Uterus (tissue), 4 donors: ENCODE measurements around the gene FAM90A1. TPM values are rescaled to one million over a fixed set of nuclear protein-coding genes. Genes with fewer than 3 reads are reported as not detected.
A peak's percentile ranks its signal among the peaks of the same experiment; 100 is the strongest.
"Not testable (repeated sequence)": the region's sequence is repeated elsewhere in the genome, so short reads cannot be mapped to it uniquely, and the experiment has no call there.

ENCODE experiments used
- DNase-seq, 2 donors: peaks; one replicate each; pipeline ENCODE4 v3.0.0-alpha.2; 2019 to 2020
- H3K27ac ChIP-seq, 2 donors: fragments of 200-600 bp; sonication (generic); 1 replicate in 1 of 2; 2 replicates in 1 of 2; pipeline ENCODE4 v1.5.1; 2016 to 2018
- H3K27me3 ChIP-seq, 2 donors: fragments of 200-600 bp; sonication (generic); one replicate each; pipeline ENCODE4 v1.5.1; 2018 to 2019; ENCODE audit warnings: control low read depth in 1 of 2
- H3K36me3 ChIP-seq, 2 donors: fragments of 200-600 bp; sonication (generic); one replicate each; pipeline ENCODE4 v1.5.1; 2019; ENCODE audit warnings: control low read depth in 1 of 2
- H3K4me1 ChIP-seq, 2 donors: fragments of 200-600 bp; sonication (generic); one replicate each; pipeline ENCODE4 v1.5.1; 2018 to 2019; ENCODE audit warnings: control low read depth in 1 of 2
- H3K4me3 ChIP-seq, 2 donors: fragments of 200-600 bp; sonication (generic); 1 replicate in 1 of 2; 2 replicates in 1 of 2; pipeline ENCODE4 v1.5.1; 2018 to 2019; ENCODE audit warnings: mild to moderate bottlenecking in 1 of 2
- H3K9me3 ChIP-seq, 2 donors: fragments of 200-600 bp; sonication (generic); one replicate each; pipeline ENCODE4 v1.5.1; 2019; ENCODE audit warnings: control low read depth in 1 of 2
- POLR2A ChIP-seq, 2 donors: fragments of 450-650 bp; IDR thresholded peaks; one replicate each; pipeline ENCODE4 v1.6.1; 2016; ENCODE audit warnings: antibody characterized with exemption in 2 of 2, mild to moderate bottlenecking in 1 of 2, moderate library complexity in 1 of 2
- intact Hi-C: fragments of 100-400 bp; cut with DNase I; formaldehyde crosslinking; loops from one replicate; pipeline ENCODE4 v1.15.1; 2023; ENCODE audit warnings: low total_unique reads
- total RNA-seq, 4 donors: library from RNA; depleted of rRNA in 3 of 4; stranded (reverse); fragments of >200 nt in 3 of 4; gene quantifications; one replicate each; pipeline versions ENCODE4 v1.1.0 to v1.2.4, GENCODE V29; 2014 to 2023
- TF ChIP-seq, protein P1 (sequence below), 4 experiments: fragments of 200-600 bp in 2 of 4; fragments of 450-650 bp in 2 of 4; sonication (generic) in 2 of 4; IDR thresholded peaks; one replicate each; pipeline ENCODE4 v1.5.1; 2016 to 2019; ENCODE audit warnings: antibody characterized with exemption in 4 of 4, mild to moderate bottlenecking in 2 of 4, moderate library complexity in 1 of 4
- donor health status: DM: yes; HTN: yes; CAD: no.

Gene FAM90A1
- total RNA-seq, 4 donors from 2014 or later: 0.21 TPM; not detected in 3

DNA sequence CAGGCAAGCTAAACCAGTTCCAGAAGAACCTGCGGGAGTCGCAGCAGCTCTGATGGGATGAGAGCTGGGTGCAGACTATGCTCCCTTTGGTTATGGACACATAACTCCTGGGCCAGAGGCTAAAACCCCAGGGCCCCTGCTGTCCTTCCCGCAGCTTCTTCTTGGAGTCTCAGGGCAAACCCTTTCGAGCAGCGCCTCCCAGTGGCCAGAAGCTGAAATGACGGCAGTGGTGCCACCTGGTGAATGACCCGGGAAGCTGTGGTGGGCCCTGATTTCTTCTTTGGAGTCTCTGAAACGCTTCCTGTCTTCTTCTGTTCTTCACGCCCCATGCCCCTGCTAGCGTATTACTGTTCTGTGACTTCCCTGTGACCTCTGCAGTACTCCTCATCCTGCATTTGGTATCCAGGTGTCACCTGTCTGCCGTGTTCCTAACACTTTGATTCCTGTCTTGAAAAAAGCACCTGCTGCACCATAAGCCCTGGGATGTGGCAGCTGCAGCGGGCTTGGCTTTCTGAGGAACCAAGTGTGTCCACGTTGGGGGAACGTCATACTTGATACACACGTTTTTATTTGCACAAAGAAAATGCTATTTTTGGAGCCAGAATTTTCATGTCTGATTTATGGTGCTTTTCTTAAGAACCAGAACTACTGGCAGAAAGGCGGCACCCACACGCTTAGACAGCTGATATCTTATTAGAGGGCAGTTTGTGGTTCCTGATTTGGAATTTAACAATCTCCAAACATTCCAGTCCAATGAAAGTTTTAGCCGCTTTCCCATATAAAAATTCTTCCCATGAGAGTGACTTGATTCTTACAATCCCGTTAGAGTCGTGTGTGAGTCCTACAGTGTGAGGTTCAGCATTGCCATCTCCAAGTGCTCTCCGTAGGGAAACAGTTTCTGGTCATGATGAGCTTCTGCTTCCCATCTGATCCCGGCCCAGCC lies 4.5 kb upstream of the FAM90A1 start:
- H3K4me1 ChIP-seq, H3K4me3 ChIP-seq, H3K36me3 ChIP-seq, H3K27ac ChIP-seq, H3K9me3 ChIP-seq, intact Hi-C loops, H3K27me3 ChIP-seq: not testable (repeated sequence)
- TF ChIP-seq, protein P1, sequence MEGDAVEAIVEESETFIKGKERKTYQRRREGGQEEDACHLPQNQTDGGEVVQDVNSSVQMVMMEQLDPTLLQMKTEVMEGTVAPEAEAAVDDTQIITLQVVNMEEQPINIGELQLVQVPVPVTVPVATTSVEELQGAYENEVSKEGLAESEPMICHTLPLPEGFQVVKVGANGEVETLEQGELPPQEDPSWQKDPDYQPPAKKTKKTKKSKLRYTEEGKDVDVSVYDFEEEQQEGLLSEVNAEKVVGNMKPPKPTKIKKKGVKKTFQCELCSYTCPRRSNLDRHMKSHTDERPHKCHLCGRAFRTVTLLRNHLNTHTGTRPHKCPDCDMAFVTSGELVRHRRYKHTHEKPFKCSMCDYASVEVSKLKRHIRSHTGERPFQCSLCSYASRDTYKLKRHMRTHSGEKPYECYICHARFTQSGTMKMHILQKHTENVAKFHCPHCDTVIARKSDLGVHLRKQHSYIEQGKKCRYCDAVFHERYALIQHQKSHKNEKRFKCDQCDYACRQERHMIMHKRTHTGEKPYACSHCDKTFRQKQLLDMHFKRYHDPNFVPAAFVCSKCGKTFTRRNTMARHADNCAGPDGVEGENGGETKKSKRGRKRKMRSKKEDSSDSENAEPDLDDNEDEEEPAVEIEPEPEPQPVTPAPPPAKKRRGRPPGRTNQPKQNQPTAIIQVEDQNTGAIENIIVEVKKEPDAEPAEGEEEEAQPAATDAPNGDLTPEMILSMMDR (IDR thresholded peaks at IDR 0.05): peak; percentile 40 to 54 (median 44)
- peak; percentile 40 to 46 for DNase-seq

DNA sequence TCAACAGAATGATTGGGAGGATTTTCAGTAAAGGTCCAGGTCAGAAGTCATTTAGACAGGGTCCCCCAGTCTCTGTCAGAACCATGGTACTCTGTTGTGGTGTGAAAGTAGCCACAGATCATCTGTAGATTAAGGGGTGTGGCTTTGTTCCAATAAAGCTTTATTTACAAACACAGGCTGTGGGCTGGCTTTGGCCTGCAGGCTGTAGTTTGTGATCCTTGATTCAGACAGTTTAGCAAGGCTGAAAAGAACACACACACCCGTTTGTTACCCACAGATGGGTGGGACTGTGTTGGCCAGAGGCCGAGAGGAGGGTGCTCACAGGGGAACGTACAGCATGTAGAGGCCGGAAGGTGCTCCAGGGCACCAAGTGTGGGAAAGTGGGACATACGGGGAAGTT lies 3.6 kb upstream of the FAM90A1 start:
- H3K9me3 ChIP-seq, intact Hi-C loops, H3K4me3 ChIP-seq, H3K27ac ChIP-seq, DNase-seq, H3K27me3 ChIP-seq, H3K36me3 ChIP-seq, H3K4me1 ChIP-seq: not testable (repeated sequence)

DNA sequence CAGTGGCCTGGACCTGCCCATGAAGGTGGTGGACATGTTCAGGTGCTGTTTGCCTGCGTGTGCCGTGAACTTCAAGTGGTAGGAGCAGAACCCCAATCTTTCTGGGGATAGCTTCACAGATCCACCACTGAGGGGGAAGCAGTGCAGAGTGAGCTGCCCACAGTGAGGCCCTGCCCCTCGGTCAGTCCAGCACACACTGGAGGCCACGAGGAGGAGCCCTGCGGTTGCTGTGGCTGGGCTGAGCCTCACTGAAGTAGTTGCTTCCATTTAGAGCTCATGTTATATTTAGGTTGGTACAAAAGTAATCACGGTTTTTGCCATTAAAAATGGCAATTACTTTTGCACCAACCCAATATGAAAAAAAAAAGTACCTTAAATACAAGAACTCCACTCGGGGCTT lies 2.1 kb upstream of the FAM90A1 start:
- H3K27me3 ChIP-seq, H3K9me3 ChIP-seq, H3K4me1 ChIP-seq, H3K4me3 ChIP-seq, intact Hi-C loops, H3K27ac ChIP-seq, H3K36me3 ChIP-seq, DNase-seq: not testable (repeated sequence)

DNA sequence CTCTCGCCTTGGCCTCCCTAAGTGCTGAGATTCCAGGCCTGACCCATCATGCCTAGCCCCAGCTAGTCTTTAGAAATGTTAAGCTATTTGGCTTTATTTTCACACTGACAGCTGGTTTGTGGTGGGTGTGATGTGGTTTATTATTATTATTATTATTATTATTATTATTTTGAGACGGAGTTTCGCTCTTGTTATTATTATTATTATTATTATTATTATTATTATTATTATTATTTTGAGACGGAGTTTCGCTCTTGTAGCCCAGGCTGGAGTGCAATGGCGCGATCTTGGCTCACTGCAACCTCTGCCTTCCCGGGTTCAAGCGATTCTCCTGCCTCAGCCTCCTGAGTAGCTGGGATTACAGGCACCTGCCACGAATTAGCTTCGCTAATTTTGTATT lies 1.2 kb upstream of the FAM90A1 start:
- H3K36me3 ChIP-seq, intact Hi-C loops, H3K27ac ChIP-seq, DNase-seq, H3K9me3 ChIP-seq, H3K4me1 ChIP-seq, H3K4me3 ChIP-seq, H3K27me3 ChIP-seq: not testable (repeated sequence)

DNA sequence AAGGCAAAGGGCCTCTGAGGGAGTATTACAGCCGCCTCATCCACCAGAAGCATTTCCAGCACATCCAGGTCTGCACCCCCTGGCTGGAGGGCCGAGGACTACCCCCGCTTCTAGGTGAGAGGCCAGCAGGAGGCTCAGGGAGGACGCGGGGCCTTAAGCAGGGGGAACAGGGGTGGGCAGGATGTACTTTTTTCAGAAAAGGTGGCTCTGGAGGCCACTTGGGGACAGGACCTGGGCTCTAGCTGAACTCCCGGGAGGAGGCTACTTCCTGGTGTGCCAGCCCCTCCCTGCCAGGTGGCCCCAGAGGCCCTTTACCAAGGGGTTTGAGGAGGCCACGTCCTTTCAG lies 287 bp upstream of the FAM90A1 start:
- H3K27ac ChIP-seq, DNase-seq, H3K27me3 ChIP-seq, intact Hi-C loops, H3K4me1 ChIP-seq, H3K9me3 ChIP-seq, H3K36me3 ChIP-seq: not testable (repeated sequence)
- H3K4me3 ChIP-seq: peak overlapping the region; percentile 6 to 29

DNA sequence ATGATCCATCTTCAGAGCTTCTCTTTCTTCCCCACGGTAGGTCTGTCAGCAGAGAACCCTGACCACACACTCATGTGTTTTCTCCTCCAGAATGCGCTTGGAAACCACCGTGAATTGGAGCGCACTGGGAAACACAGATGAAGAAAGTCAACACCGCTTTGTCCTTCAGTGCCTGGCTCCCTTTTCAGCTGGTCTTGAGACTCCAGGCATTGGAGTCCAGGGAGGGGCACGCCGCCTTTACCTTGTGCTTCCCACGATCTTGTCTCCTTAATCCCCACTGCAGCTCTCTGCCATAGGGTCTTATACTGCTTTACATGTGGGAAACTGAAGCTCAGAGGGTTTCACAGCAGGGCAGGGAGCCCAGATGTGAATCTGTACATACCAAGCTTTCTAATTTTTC lies 1.1 kb downstream of the FAM90A1 start:
- no peaks in the 10 kb centered on the region for H3K9me3 ChIP-seq
- no peak overlapping the region for H3K4me3 ChIP-seq
- no peak for TF ChIP-seq POLR2A (IDR thresholded peaks at IDR 0.05)
- TF ChIP-seq, protein P1 (IDR thresholded peaks at IDR 0.05): no peak
- no peaks in the 10 kb centered on the region for H3K4me1 ChIP-seq
- H3K27me3 ChIP-seq: no peaks in the 10 kb centered on the region
- no peak overlapping the region for H3K27ac ChIP-seq
- intact Hi-C loops: no loop called here
- no peaks in the 10 kb centered on the region for H3K36me3 ChIP-seq
- no peak for DNase-seq

DNA sequence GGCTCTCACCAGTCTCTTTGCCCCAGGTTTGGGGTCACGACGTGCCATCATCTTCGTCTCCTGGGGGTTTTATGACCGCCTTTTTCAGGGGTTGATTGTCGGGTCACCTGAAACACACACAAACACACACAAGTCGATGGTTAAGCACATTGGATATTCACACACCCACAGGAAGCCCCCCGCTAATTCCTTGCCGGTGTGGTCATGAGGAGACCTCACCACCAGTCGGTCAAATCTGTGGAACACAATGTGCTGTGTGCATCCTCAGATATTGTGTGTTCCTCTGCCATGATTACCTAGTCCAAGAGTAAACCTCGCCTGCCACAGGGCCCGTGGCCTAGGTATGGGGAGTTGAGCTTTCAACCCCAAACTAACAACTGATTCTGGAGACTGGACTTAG lies 2.6 kb downstream of the FAM90A1 start:
- H3K27ac ChIP-seq, DNase-seq, H3K4me1 ChIP-seq, H3K4me3 ChIP-seq, intact Hi-C loops, H3K27me3 ChIP-seq, H3K36me3 ChIP-seq, H3K9me3 ChIP-seq: not testable (repeated sequence)

DNA sequence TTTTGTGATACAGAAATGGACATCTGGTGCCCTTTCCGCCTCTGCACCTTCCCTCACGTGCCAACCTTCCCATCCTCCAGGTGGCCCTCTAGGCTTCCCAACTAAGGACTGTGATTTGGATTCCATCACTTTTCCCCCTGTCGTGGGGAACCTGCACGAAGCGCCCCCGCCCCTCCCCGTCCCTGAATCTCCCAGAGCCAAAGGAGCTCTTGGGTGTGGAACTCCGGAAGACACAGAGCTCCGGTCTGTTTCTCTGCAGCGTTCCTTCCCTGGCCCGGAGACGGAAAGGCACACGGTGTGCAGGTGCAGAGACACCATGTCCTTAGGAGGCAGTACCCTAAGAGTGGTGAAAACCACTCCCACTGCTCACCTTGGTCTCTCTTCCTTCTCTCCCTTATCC lies 3.8 kb downstream of the FAM90A1 start:
- H3K27ac ChIP-seq, H3K4me3 ChIP-seq, H3K9me3 ChIP-seq, H3K36me3 ChIP-seq, H3K27me3 ChIP-seq, intact Hi-C loops, DNase-seq, H3K4me1 ChIP-seq: not testable (repeated sequence)

DNA sequence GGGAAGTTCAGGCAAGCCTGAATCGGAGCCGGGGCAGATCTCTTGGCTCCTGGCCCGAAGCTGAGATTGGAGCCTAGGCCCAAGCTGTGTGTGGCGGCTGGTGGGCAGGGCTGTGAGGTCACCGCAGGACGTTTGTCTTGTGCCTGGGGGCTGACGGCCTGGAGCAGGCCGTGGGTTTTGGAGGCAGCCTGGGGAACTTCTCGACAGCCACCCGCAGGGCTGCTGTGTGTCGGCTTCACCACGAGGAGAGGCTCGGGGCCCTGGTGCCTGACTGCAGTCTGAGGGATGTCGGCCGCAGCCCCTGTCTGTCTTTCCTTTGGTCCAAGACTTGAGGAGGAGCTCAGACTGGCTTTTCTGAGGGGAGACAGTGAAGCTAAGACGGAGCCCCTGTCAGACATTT lies 5.1 kb downstream of the FAM90A1 start:
- H3K9me3 ChIP-seq, intact Hi-C loops, H3K4me3 ChIP-seq, H3K27me3 ChIP-seq, H3K36me3 ChIP-seq, H3K27ac ChIP-seq, DNase-seq, H3K4me1 ChIP-seq: not testable (repeated sequence)

DNA sequence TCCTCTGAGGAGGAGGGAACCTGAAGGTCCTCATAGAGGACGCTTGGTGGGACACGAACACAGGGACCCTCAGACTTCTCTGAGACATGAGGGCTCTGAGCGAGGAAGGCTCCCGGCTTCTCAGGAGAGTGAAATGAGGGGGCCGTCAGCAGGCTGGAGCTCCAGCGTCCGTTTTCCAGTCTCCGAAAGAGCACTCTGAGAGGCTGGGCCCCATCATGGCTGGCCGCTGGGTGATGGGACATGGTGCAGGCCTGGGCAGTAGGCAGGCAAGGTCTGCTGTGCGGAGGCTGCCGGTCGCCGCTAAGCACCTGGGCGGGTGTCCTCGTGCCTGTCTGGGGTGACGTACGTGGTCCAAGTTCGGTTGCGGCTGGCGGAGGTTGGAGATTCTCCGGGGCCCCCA lies 5.6 kb downstream of the FAM90A1 start:
- H3K27me3 ChIP-seq, H3K27ac ChIP-seq, intact Hi-C loops, H3K4me1 ChIP-seq, H3K9me3 ChIP-seq, H3K36me3 ChIP-seq, DNase-seq, H3K4me3 ChIP-seq: not testable (repeated sequence)

DNA sequence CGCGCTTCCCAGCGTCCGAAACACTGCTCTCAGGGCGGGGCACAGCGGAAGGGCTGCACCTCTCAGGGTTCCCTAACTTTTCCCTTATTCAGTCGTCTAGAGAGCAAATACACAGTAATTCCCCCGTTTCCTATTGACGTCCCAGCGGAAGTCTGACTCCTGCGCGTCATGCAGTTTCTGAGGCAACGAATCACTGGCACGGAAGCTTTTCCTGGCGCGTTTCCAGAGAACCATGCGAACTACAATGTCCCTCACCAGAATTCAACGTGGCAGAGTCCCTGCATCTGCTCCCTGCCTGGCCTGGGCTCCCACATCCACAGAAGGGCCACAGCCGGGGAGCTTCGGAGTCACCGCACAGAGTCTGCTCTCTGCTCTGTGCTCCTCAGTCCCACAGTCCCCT lies 6.0 kb downstream of the FAM90A1 start:
- intact Hi-C loops, H3K27me3 ChIP-seq, H3K27ac ChIP-seq, H3K4me3 ChIP-seq, H3K36me3 ChIP-seq, H3K9me3 ChIP-seq, H3K4me1 ChIP-seq: not testable (repeated sequence)
- DNase-seq: peak in 1 of 2 donors; percentile 55
